Peyer's patch (tissue), 4 donors: ENCODE data around the gene ZBTB8A.

Experiments used
- POLR2A ChIP-seq, 2 donors: fragments of 450-650 bp; IDR thresholded peaks; one replicate each; pipeline ENCODE4 v1.5.1; 2017; ENCODE audit warnings: antibody characterized with exemption in 2 of 2, mild to moderate bottlenecking in 2 of 2, moderate library complexity in 2 of 2
- TF ChIP-seq, protein P1 (sequence below), 6 experiments: fragments of 450-650 bp in 4 of 6; fragments of 200-600 bp in 2 of 6; sonication (generic) in 1 of 6; IDR thresholded peaks; one replicate each; pipeline ENCODE4 v1.5.1; 2017 to 2019; ENCODE audit warnings: antibody characterized with exemption in 6 of 6, mild to moderate bottlenecking in 3 of 6, moderate library complexity in 1 of 6

GRCh38 chr1:32600034-32600433 is 60.8 kb downstream of the ZBTB8A start:
- TF ChIP-seq, protein P1, sequence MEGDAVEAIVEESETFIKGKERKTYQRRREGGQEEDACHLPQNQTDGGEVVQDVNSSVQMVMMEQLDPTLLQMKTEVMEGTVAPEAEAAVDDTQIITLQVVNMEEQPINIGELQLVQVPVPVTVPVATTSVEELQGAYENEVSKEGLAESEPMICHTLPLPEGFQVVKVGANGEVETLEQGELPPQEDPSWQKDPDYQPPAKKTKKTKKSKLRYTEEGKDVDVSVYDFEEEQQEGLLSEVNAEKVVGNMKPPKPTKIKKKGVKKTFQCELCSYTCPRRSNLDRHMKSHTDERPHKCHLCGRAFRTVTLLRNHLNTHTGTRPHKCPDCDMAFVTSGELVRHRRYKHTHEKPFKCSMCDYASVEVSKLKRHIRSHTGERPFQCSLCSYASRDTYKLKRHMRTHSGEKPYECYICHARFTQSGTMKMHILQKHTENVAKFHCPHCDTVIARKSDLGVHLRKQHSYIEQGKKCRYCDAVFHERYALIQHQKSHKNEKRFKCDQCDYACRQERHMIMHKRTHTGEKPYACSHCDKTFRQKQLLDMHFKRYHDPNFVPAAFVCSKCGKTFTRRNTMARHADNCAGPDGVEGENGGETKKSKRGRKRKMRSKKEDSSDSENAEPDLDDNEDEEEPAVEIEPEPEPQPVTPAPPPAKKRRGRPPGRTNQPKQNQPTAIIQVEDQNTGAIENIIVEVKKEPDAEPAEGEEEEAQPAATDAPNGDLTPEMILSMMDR (IDR thresholded peaks at IDR 0.05), result no peak
- TF ChIP-seq POLR2A (IDR thresholded peaks at IDR 0.05), result no peak
